ENCODE measurements around the gene SELENOM. TPM values are rescaled to one million over a fixed set of nuclear protein-coding genes. Genes with fewer than 3 reads are reported as not detected.
A peak's percentile ranks its signal among the peaks of the same experiment; 100 is the strongest.

Gene SELENOM, protein sequence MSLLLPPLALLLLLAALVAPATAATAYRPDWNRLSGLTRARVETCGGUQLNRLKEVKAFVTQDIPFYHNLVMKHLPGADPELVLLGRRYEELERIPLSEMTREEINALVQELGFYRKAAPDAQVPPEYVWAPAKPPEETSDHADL
- total RNA-seq = 223 and 238 TPM in 2 replicates
- polyA plus RNA-seq (2012) = 257 TPM

DNA sequence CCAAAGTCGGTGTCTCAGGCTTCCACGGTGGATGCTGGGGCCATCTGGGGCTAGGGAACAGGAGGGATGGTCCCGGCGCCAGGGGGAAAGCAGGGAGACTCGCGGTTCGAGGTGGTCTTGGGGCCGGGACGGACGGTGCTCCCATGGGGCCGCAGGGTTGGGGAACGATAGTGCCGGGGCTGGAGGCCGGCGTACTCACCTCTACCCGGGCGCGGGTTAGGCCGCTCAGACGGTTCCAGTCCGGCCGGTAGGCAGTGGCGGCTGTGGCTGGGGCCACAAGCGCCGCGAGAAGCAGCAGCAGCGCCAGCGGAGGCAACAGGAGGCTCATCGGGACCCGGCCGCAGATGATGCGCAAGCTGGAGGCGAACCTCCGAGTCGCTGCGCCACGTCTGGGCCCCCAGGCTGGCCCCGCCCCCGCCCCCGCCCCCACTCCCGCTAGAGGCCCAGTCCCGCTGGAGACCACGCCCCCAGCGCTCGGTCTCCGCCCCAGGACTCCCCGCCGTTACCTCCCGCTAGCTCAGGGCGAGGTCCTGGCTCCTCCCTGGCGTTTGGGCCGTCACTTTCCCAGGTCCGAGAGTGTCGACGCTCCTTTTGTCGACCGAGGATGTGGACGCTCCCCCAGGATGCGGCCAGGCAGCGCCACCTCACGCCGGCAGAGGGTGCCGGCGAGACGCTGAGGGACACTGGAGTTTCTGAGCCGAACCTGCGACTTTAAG is at the start of gene SELENOM:
TSS of gene SELENOM (minus strand) at position 391 of the 716 bp plus-strand sequence. CDS start at position 328, 63 bp downstream.
- DNase-seq (ENCODE audit: low read depth) = peak; percentile 99

DNA sequence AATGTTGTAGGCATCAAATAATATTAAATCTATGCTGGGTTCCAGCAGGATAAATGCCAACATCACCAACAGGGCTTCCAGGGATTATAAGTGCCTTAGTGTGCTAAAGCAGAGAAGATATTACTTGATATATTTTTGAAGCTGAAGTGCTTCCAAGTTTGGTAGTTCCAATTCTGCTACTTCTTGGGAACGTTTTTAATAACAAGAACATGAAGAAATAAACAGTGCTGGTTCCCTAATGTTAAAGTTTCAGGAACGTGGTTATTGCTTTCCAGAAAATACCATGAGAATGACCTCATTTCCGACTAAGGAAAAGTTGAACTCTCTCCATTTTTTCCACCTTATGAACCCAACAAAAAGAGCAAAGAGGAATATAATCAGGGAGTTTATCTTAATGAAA is 48.1 kb upstream of the SELENOM start:
- no peak for DNase-seq (ENCODE audit: low read depth)

DNA sequence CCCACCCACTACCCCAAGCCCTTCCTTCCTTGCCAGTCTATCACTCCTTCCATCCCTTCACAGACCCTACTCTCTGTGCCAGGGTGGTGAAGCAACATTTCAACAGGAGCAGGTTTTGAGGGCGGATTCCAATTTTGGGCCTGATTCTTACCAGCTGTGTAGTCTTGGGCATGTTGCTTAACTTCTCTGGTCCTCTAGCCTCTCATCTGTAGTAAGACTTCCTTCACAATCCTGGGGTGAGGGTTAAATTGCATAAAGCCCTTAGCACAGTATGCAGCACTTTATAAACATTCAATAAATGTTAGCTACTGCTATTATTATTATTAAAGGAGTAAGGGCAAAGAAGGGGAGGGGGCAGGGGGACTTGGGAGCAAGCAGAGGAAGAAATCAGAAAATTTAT is 47.6 kb upstream of the SELENOM start:
- no peak for DNase-seq (ENCODE audit: low read depth)

DNA sequence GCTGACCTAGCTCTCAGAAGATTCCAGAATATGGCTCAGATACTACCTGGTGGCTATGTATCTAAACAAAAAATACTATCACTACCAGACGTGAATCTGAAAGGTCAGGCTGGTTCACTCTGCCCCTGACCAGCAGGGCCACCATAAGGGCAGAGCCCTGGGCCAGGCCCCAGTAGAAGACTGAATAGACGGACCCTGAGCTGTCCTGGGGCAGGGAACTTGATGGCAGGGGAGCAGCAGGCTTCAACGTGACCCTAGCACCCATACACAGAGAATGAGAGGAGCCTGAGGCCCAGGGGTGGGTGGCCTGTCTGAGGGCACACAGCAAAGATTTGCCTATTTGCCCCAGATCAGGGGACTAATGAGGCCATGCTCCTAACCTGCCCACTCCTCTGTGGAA is 46.0 kb upstream of the SELENOM start:
- DNase-seq (ENCODE audit: low read depth) = no peak

DNA sequence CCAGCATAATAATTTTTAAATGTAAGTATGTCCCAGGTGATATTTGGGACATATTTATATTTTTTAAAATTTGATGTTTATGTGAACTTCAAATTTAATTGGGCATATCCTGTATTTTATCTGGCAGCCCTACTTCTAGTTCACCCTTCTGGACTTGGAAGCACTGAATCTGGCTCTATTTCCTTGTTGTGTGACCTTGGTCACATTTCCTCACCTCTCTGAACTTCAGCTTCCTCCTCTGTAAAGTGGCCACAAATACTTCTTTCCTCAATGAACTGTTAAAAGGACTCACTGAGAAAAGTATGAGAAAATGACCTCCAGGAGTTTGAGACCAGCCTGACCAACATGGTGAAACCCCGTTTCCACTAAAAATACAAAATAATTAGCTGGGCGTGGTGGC is 44.5 kb upstream of the SELENOM start:
- no peak for DNase-seq (ENCODE audit: low read depth)

DNA sequence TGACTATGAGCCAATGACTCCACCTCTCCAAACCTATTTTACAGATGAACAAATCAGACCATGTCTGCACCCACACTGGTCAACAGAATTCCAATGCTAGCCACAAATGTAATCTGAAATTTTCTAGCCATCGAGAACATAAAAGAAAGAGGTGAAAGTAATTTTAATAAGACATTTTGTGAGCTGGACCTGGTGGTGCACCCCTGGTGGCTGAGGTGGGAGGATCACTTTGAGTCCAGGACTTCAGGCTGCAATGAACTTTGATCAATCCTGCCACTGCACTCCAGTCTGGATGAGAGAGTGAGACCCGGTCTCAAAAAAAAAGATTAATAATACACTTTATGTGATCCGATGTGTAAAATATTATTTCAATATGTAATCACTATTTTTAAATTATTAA is 43.2 kb upstream of the SELENOM start:
- no peak for DNase-seq (ENCODE audit: low read depth)

DNA sequence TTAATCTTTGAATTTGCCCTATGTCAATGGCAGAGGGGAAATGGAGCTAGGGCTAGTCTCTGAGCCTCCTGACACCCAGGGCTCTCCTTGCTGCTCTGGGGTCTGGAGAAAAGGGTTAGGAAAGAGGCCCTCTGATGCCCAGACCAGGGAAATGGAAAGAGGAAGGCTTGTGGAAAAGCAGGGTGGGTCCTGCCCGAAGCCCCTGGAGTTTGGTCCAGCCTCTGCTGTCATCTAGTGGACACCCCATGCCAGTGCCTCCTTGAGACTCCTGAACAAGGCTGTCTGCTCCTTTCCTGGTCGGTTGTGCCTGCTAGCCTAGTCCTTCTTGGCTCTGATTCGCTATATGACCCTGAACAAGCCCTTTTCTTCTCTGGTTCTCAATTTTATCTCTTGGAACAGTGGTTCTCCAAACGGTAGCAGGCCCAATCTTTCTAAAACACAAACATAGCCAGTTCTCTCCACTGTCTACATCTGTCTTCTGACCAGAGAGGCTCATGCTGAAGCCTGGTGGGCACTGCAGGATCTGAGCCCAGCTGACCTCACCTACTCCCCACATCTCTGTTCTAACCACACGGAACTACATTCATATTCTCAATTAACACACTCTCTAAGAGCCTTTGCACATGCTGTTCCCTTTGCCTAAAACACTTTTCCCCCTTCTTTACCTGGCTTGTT is 41.7 kb upstream of the SELENOM start:
- DNase-seq (ENCODE audit: low read depth) = peak; percentile 81

DNA sequence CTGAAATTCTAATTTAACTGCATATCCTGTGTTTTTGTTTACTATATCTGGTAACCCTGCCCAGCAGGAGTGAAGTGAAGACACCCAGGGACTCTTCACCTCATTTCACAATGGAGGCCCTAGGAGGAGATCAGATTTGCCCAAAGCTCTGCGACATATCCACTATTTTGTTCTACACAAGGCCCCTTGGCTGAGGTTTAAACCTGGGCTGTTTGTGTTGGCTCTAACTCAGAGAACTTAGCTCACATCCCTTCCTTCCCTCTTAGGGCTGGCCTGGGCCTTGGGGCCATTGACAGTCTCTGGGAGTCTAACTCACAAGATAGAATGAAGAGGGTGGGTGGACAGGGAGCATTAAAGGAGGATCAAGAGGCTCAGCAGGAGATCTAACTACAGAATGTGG is 41.1 kb upstream of the SELENOM start:
- no peak for DNase-seq (ENCODE audit: low read depth)

DNA sequence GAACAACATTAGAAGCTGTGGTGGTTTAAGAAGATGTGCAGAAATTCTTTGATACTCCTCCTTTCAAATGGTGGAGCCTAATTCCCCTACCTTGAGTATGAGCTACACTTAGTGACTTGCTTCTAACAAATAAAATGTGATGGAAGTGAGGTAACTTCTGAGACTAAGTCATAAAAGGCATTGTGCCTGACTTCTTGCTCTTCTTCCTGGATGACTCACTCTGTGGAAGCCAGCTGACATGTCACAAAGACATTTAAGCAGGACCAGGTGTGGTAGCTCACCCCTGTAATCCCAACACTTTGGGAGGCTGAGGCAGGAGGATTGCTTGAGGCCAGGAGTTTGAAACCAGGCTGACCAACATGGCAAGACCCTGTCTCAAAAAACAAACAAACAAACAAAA is 36.9 kb upstream of the SELENOM start:
- no peak for DNase-seq (ENCODE audit: low read depth)

DNA sequence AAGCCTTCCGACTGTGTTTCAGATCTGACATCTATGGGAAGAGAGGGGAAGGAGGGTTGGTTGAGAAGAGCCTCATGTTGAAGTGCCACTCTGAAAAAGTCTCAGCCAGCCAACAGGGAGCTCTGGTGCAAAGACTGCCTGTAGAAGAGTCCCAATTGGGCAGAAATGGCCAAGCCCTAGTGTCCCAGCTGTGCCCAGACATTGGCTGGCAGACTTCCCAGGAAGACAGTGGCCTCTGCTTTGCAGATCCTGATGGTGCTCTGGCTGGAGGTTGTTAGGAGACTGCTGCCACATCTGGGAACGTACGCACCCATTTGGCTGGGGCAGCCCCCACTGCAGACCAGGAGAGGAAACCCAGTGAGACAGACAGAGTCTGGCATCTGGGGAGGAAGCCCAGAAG is 36.2 kb upstream of the SELENOM start:
- DNase-seq (ENCODE audit: low read depth) = peak; percentile 65

DNA sequence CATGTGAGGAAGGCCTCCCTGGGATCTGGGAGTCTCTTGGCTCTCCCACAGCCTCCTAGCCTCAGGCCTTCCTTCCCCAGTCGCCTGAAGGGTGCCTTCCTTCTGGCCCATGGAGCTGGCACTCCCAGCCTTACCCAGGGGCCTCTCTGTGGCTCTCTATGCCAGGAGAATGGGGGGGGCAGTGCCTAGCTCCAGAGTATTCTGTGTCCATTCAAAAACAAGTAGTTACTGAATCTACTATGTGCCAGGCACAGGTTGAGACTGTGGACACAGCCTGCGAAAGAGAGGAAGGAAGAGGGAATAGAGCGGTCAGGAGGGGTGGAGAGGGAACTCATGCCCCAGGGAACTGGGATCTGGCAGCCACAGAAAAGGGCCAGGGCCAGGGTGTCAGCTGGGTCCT is 35.7 kb upstream of the SELENOM start:
- no peak for DNase-seq (ENCODE audit: low read depth)

DNA sequence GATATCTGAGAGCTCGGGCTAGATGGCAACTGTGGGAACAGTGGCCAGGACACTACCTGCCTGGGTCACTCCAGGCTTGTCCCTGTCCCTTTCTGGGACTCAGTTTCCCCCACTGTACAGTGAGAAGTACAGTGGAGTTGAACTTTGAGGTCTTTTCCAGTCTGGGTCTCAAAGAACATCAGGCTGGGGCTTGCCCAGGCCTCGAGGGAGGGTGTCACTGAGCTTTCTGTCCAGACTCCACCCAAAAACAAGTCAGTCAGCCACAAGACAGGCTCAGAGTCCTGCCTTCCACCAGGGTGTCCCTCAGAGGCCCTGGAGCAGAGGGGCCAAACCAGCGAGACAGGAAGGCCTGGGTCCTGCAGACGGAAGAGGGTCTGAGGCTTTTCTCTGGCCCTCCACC is 34.9 kb upstream of the SELENOM start:
- no peak for DNase-seq (ENCODE audit: low read depth)

DNA sequence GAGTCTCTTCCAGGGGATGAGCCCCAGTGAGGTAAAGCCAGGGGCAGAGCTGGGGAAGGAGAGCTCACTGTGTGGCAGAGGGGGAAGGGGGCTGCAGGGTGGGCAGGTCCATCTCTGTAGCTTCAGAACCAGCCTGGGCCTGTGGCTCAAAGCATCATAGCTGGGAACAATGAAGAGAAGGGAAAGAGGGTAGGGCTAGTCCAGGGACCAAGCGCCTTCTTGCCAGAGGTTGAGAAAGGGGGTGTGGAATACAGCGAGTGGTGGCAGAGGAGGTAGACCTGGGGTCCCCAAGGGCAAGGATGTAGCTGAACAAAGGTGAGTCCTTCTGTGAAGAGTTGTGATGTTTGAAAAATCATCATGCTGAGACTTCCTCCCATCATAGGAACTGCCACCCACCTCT is 34.2 kb upstream of the SELENOM start:
- DNase-seq (ENCODE audit: low read depth) = no peak

DNA sequence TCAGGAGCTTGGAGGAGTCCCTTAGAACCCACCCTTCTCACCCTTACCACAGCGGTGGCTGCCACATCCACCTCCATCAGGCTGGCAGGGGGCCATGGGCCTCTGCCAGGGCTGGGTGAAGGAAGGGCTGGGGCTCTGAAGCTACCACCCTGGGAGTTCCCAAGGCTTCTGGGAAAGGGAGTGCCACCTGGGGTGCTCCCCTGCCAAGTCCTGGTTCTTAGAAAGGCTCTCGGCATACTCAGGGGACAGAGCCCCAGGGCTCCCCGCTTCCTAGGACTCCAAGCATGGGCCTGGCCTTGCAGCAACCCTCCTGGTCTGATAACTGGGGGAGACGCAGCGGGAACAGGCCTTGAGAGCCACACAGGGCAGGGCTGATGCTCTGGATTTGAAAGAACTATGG is 33.4 kb upstream of the SELENOM start:
- no peak for DNase-seq (ENCODE audit: low read depth)

DNA sequence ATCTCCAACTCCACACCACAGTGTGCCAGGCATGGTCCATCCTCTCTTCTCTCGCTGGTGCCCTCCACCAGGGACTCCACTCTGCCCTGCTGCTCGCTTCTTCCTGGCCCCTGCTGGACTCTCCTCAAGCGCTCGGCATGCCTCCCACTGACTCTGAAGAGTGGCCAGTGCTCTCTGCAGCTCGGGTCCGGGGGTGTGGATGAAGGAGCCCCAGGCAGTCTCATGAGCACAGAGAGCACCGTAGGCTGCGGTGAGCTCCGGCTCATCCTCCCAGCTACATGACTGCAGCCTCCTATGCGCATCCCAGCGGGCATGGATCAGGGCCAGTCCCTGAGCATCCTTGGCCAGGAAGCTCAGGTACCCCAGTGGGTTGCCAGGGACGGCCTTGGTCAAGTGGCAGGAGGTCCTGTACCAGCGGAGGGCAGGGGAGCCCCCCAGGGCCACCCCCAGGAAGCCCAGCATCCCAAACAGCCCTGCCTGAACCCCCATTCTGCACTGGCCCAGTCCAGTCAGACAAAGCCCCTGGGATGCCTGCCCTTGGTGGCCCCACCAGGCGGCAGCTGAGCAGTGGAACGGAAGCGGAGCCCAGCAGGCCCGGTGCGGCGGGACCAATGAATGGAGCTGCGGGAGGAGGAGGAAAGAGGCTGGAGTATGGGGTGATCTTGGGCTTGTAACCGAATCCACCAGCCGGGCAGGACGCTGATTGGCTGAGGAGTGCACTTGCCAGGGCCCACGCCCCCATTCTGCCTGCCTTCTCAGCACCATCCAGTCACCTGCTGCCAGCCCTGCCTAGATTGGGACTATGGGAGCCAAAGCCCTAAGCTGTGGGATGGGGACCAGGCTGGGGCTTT is 32.7 kb upstream of the SELENOM start, which contains the start of gene PLA2G3:
TSS of gene PLA2G3 (minus strand) at position 643 of the 851 bp plus-strand sequence. CDS start at position 489, 154 bp downstream.
- peak; percentile 75 for DNase-seq (ENCODE audit: low read depth)

DNA sequence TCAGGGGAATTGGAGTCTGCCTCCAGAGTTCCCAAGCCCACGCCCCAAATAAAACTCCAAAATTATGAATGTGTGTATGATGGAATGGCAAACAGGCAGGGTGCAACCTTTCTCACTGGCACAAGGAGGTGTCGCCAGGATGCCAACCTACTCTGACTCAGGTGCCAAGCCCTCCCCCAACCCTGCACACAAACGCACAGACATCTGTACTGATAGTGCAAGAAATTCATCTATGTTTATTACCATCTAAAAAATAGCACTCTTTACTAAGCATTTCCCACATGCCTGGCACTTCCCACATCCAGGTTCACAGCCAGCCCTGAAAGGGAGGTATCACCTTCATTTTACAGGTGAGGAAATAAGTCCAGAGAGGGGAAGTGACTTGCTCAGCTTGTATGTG is 31.7 kb upstream of the SELENOM start:
- no peak for DNase-seq (ENCODE audit: low read depth)

DNA sequence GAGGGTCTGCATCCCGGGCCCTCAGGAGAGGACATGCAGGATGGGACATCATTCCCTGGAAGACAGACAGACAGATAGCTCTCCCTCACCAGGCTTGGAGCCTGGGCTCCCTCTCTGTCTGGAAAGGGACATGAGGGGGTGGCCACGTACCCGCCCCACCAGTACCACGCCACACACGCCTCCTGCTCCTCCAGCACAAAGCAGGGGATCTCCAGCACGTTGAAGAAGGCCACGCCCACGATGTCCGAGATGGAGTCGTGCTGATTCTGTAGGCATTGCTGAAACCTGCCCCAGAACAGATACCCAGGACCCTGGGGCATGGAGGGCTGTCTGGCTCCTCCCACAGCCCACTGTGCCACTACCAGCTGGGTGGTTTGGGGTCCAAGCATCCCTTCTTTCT is 30.8 kb upstream of the SELENOM start:
- no peak for DNase-seq (ENCODE audit: low read depth)

DNA sequence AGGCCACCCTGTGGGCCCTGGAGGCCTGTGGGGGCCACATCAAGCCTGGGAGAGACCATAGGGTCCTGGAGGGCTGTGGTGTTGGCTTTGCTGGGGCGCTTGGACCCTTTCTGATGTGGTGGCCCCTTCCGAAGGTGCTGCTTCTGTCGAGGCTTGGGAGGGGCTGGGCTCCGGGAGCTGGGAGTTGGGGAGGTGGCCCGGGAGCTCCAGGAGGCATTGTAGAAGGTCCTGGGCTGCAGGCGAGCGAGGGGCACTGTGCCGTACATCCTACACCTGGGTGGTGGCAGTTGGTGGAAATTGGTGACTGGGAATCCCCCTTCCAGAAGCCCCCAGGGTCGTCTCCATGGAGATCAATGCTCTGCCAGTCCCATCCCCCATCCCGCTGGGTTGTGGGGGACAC is 30.4 kb upstream of the SELENOM start:
- DNase-seq (ENCODE audit: low read depth) = no peak

DNA sequence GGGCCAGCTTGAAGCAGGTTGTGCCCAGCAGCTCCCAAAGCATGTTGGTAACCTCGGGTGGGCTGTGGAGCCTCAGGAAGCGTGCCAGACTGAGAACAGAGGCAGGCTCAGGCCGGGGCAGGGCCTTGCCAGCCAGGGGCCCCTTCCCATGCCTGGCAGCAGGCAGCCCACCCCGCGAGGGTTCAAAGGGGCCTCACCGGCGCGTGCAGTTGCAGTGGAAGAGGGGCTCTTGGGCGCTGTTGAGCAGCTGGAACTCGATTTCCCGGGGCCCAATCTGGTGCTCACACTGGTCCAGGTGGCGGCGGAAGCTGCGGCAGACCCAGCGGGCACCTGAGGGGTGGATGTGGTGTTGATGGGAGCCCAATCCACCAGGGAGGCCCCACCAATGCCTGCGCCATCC is 29.3 kb upstream of the SELENOM start:
- no peak for DNase-seq (ENCODE audit: low read depth)

DNA sequence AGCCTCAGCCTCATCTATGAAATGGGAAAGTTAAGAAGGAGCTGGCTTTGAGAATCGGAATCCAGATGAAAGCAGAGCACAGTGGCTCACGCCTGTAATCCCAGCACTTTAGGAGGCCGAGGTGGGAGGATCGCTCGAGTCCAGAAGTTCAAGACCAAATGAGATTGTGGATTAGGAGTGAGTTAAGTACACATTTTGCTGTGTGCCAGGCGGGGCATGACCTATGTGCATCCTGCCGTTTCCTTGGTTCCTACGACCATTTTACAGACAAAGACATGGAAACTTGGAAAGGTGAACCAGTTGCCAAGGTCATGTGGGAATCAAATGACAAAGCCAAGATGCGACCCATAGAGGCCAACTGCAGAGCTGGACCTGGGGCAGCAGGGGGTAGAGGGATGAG is 28.8 kb upstream of the SELENOM start:
- DNase-seq (ENCODE audit: low read depth) = no peak

DNA sequence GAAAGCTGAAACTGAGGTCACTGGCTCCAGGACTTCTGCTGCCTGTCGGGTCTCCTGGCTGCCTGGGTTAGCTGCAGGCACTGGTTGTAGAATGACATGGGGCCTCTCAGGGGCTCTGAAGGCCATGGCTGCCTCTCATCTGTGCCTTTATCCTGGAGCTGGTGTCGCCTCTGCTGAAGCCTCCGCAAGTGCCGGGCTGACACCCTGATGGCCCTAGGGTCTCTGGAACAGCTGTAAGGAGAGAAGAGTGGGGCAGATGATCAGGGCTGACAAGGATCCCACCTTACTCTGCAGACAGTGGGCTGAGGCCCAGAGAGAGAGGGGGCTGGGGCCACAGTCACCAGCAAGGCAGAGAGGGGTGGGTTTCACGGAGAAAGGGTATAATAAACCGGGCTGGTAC is 28.3 kb upstream of the SELENOM start:
- DNase-seq (ENCODE audit: low read depth) = no peak

DNA sequence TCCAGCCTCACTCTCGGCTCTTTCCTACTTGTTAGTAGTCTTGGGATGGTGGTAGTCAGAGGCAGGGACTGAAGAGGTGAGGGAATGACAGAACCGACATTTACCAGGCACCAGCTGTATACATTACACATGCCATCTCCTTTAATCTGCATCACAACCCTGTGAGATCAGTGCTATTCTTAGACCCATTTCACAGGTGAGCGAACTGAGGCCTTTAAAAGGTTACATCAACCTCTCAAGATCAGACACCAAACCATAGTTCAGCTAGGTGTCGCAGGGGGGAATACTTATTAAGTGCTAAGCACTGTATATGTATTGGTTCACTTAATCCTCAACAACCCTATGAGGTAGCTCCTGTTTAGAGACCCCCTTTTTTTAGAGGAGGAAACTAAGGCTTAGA is 27.3 kb upstream of the SELENOM start:
- no peak for DNase-seq (ENCODE audit: low read depth)

Data from myocyte (in vitro differentiated cells).